ENCODE data around the gene ILDR1.

Gene ILDR1

GRCh38 chr3:121989943-121990342, 32.1 kb downstream of the ILDR1 start:
- no peak for DNase-seq

- DNase-seq = no peak
Measured at GRCh38 chr3:121988146-121988545, 33.9 kb downstream of the ILDR1 start.

- DNase-seq = no peak
Measured at GRCh38 chr3:121985846-121986245, 36.2 kb downstream of the ILDR1 start.

GRCh38 chr3:121981473-121981872, 40.6 kb downstream of the ILDR1 start:
- DNase-seq = no peak

- no peak for DNase-seq
Measured at GRCh38 chr3:121980450-121980796, 41.6 kb downstream of the ILDR1 start.

GRCh38 chr3:121979734-121980449, 42.2 kb downstream of the ILDR1 start:
- DNase-seq = no peak

GRCh38 chr3:121979246-121979645, 42.8 kb downstream of the ILDR1 start:
- no peak for DNase-seq

GRCh38 chr3:121976727-121977126, 45.3 kb downstream of the ILDR1 start:
- DNase-seq = no peak

- DNase-seq = no peak
Measured at GRCh38 chr3:121975702-121976302, 46.2 kb downstream of the ILDR1 start.

- DNase-seq = no peak
Measured at GRCh38 chr3:121974601-121975111, 47.4 kb downstream of the ILDR1 start.

- DNase-seq = no peak
Measured at GRCh38 chr3:121970047-121970446, 52.0 kb downstream of the ILDR1 start.

- no peak for DNase-seq
Measured at GRCh38 chr3:121969631-121970030, 52.4 kb downstream of the ILDR1 start.

- DNase-seq = no peak
Measured at GRCh38 chr3:121963608-121964007, 58.4 kb downstream of the ILDR1 start.

GRCh38 chr3:121962443-121962842, 59.6 kb downstream of the ILDR1 start:
- DNase-seq = no peak

GRCh38 chr3:121961283-121961682, 60.8 kb downstream of the ILDR1 start:
- DNase-seq = no peak

GRCh38 chr3:121958801-121959200, 63.2 kb downstream of the ILDR1 start:
- DNase-seq = no peak

- DNase-seq = no peak
Measured at GRCh38 chr3:121957674-121958415, 64.2 kb downstream of the ILDR1 start.

- no peak for DNase-seq
Measured at GRCh38 chr3:121956363-121956762, 65.7 kb downstream of the ILDR1 start.

- no peak for DNase-seq
Measured at GRCh38 chr3:121951291-121951919, 70.6 kb downstream of the ILDR1 start.

- DNase-seq = no peak
Measured at GRCh38 chr3:121948641-121949040, 73.4 kb downstream of the ILDR1 start.

GRCh38 chr3:121943431-121943830, 78.6 kb downstream of the ILDR1 start:
- no peak for DNase-seq

GRCh38 chr3:121942116-121942786, 79.8 kb downstream of the ILDR1 start:
- DNase-seq = no peak

- no peak for DNase-seq
Measured at GRCh38 chr3:121941592-121941991, 80.5 kb downstream of the ILDR1 start.
